Measurements from ENCODE around the gene PNPLA8.

GRCh38 chr7:108565987-108566386 is 40.1 kb upstream of the PNPLA8 start:
- TF ChIP-seq, protein P1, sequence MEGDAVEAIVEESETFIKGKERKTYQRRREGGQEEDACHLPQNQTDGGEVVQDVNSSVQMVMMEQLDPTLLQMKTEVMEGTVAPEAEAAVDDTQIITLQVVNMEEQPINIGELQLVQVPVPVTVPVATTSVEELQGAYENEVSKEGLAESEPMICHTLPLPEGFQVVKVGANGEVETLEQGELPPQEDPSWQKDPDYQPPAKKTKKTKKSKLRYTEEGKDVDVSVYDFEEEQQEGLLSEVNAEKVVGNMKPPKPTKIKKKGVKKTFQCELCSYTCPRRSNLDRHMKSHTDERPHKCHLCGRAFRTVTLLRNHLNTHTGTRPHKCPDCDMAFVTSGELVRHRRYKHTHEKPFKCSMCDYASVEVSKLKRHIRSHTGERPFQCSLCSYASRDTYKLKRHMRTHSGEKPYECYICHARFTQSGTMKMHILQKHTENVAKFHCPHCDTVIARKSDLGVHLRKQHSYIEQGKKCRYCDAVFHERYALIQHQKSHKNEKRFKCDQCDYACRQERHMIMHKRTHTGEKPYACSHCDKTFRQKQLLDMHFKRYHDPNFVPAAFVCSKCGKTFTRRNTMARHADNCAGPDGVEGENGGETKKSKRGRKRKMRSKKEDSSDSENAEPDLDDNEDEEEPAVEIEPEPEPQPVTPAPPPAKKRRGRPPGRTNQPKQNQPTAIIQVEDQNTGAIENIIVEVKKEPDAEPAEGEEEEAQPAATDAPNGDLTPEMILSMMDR (conservative IDR thresholded peaks at IDR 0.05; ENCODE audit: low read depth, low read length), result no peak
- TF ChIP-seq EZH2 (IDR thresholded peaks at IDR 0.05; ENCODE audit: borderline replicate concordance, low read depth, low read length, poor library complexity, severe bottlenecking), result no peak

Measured in A673 (cell line).